Right cardiac atrium (tissue), 5 donors: Measurements from ENCODE around the gene ZSCAN26. TPM values are rescaled to one million over a fixed set of nuclear protein-coding genes. Genes with fewer than 3 reads are reported as not detected.

Experiments
- ATAC-seq, 2 donors: fragments of 200-7000 bp; cut with Tn5 transposase; one replicate each; pipeline versions ENCODE4 v1.8.0 to v1.9.1; 2020; ENCODE audit warnings: moderate library complexity in 2 of 2, mild to moderate bottlenecking in 1 of 2
- DNase-seq, 3 donors: peaks; one replicate each; pipeline ENCODE4 v3.0.0-alpha.2; 2020
- H3K27ac ChIP-seq: one replicate; pipeline ENCODE4 v1.5.1; 2013; ENCODE audit warnings: mild to moderate bottlenecking, low read length, control low read depth, moderate library complexity
- H3K27me3 ChIP-seq: one replicate; pipeline ENCODE4 v1.6.1; 2013; ENCODE audit not compliant: control insufficient read depth, insufficient read depth
- H3K4me1 ChIP-seq: one replicate; pipeline ENCODE4 v1.6.1; 2013; ENCODE audit warnings: low read length; ENCODE audit not compliant: control insufficient read depth, insufficient read depth
- H3K4me3 ChIP-seq: one replicate; pipeline ENCODE4 v1.5.1; 2013; ENCODE audit warnings: low read length, control low read depth
- H3K9me3 ChIP-seq: one replicate; pipeline ENCODE4 v1.6.1; 2013; ENCODE audit warnings: low read length; ENCODE audit not compliant: control insufficient read depth
- WGBS: extraction: QIAGEN DNeasy Blood & Tissue Kit; methylation state at CpG from one replicate; pipeline ENCODE4 v1.1.7; 2013; 5-methylcytosine and 5-hydroxymethylcytosine counted together
- intact Hi-C, 4 donors: fragments of 100-400 bp; cut with DNase I; formaldehyde crosslinking; loops; one replicate each; pipeline versions ENCODE4 v1.11.0 to v1.14.0; 2022 to 2023
- polyA plus RNA-seq: library from polyadenylated mRNA; stranded (reverse); fragments of 200-250 nt; gene quantifications from one replicate; pipeline ENCODE4 v1.2.3, GENCODE V29; 2013
- total RNA-seq, 4 donors: library from RNA; stranded (reverse); fragmentation: NEBNext Ultra II Directional; extraction: Animal tissue kit (Norgen Biotek cat#: 25700); gene quantifications; one replicate each; pipeline ENCODE4 v1.2.1, GENCODE V29; 2021
- donor health status: healthy with polysubstance abuse.
- donor health status: DM: no; HTN: yes; CAD: no.
- donor health status: DM: no; HTN: no; CAD: no.
- donor health status: DM: no; HTN: yes; CAD: no; lungs with severe emphysema.
- donor health status: DM: yes; HTN: yes; CAD: no.

The ZSCAN26 gene
- total and polyA plus RNA-seq, 5 donors = 11.4 to 20.2 (median 12.9) TPM

GRCh38 chr6:28322661-28323060, 55.7 kb downstream of the ZSCAN26 start:
- DNase-seq = no peak
- ATAC-seq = no peak
- H3K27ac ChIP-seq = no peak overlapping the region
- intact Hi-C loops = no loop called here
- peaks cover 10% of the 10 kb centered on the region for H3K9me3 ChIP-seq
- H3K4me1 ChIP-seq = no peaks in the 10 kb centered on the region
- no peaks in the 10 kb centered on the region for H3K27me3 ChIP-seq
- WGBS = 92% methylated on average over 3 of the region's 3 CpGs
- no peak overlapping the region for H3K4me3 ChIP-seq

- H3K4me3 ChIP-seq = no peak overlapping the region
- WGBS = 93% methylated on average over 1 of the region's 1 CpG
- peaks cover 10% of the 10 kb centered on the region for H3K9me3 ChIP-seq
- no peaks in the 10 kb centered on the region for H3K4me1 ChIP-seq
- intact Hi-C loops = no loop called here
- no peak overlapping the region for H3K27ac ChIP-seq
- H3K27me3 ChIP-seq = no peaks in the 10 kb centered on the region
- DNase-seq (no peak), ATAC-seq (no peak)
These were observed 57.0 kb downstream of the ZSCAN26 start for GRCh38 chr6:28323813-28324424.

GRCh38 chr6:28326371-28326948, 59.5 kb downstream of the ZSCAN26 start:
- ATAC-seq (no peak), DNase-seq (no peak)
- WGBS = 96% methylated on average over 7 of the region's 7 CpGs
- no peaks in the 10 kb centered on the region for H3K4me1 ChIP-seq
- H3K27me3 ChIP-seq = no peaks in the 10 kb centered on the region
- peaks cover 10% of the 10 kb centered on the region for H3K9me3 ChIP-seq
- intact Hi-C loops = no loop called here
- no peak overlapping the region for H3K4me3 ChIP-seq
- no peak overlapping the region for H3K27ac ChIP-seq

Other genes with a start within 250 kb of the ZSCAN26 start
- gene ZNF165, start 186.6 kb upstream of the ZSCAN26 start, total RNA-seq = under 1 TPM; 0.28 to 0.83 (median 0.47) TPM
- gene ZNF165, start 186.6 kb upstream of the ZSCAN26 start, polyA plus RNA-seq = 0.36 TPM
- gene ZSCAN16, start 142.5 kb upstream of the ZSCAN26 start, total RNA-seq = 1 to 10 TPM; 2.5 to 3.2 (median 2.8) TPM
- 2.9 TPM for gene ZSCAN16, start 142.5 kb upstream of the ZSCAN26 start, polyA plus RNA-seq
- 10 to 100 TPM; 15.2 to 18.2 (median 16.3) TPM for gene ZKSCAN8, start 125.3 kb upstream of the ZSCAN26 start, total RNA-seq
- gene ZKSCAN8, start 125.3 kb upstream of the ZSCAN26 start, polyA plus RNA-seq = 5.5 TPM
- 10 to 100 TPM in 1 of 4 donors, 1 to 10 TPM in 3; 8.4 to 11.3 (median 8.8) TPM for gene ZSCAN9, start 41.9 kb upstream of the ZSCAN26 start, total RNA-seq
- 8.7 TPM for gene ZSCAN9, start 41.9 kb upstream of the ZSCAN26 start, polyA plus RNA-seq
- 1 to 10 TPM; 3.3 to 4.0 (median 3.6) TPM for gene ZKSCAN4, start 14.9 kb upstream of the ZSCAN26 start, total RNA-seq
- 1.5 TPM for gene ZKSCAN4, start 14.9 kb upstream of the ZSCAN26 start, polyA plus RNA-seq
- 1 to 10 TPM; 6.1 to 6.4 (median 6.2) TPM for gene NKAPL, start 7.8 kb upstream of the ZSCAN26 start, total RNA-seq
- 5.5 TPM for gene NKAPL, start 7.8 kb upstream of the ZSCAN26 start, polyA plus RNA-seq
- gene PGBD1, start 14.4 kb downstream of the ZSCAN26 start, total RNA-seq = 1 to 10 TPM; 3.0 to 3.6 (median 3.2) TPM
- gene PGBD1, start 14.4 kb downstream of the ZSCAN26 start, polyA plus RNA-seq = 2.3 TPM
- 10 to 100 TPM in 2 of 4 donors, 1 to 10 TPM in 2; 8.3 to 18.4 (median 10.2) TPM for gene ZSCAN31, start 69.0 kb downstream of the ZSCAN26 start, total RNA-seq
- gene ZSCAN31, start 69.0 kb downstream of the ZSCAN26 start, polyA plus RNA-seq = 3.9 TPM
- gene ZKSCAN3, start 82.8 kb downstream of the ZSCAN26 start, total RNA-seq = 1 to 10 TPM; 4.1 to 7.2 (median 6.0) TPM
- gene ZKSCAN3, start 82.8 kb downstream of the ZSCAN26 start, polyA plus RNA-seq = 1.7 TPM
- 1 to 10 TPM; 3.6 to 4.2 (median 3.9) TPM for gene ZSCAN12, start 132.6 kb downstream of the ZSCAN26 start, total RNA-seq
- 1.4 TPM for gene ZSCAN12, start 132.6 kb downstream of the ZSCAN26 start, polyA plus RNA-seq
- gene ZSCAN23, start 176.3 kb downstream of the ZSCAN26 start, total RNA-seq = 1 to 10 TPM; 1.8 to 2.9 (median 2.0) TPM
- 0.48 TPM for gene ZSCAN23, start 176.3 kb downstream of the ZSCAN26 start, polyA plus RNA-seq
- not detected for gene GPX6, start 248.7 kb downstream of the ZSCAN26 start, total RNA-seq
- not detected for gene GPX6, start 248.7 kb downstream of the ZSCAN26 start, polyA plus RNA-seq